GM23248 (cell line): ENCODE measurements around the gene COX7B.

Experiments used
- EZH2 ChIP-seq: fragments of 200-600 bp; sonication (generic); IDR thresholded peaks from 2 replicates; pipeline ENCODE4 v1.6.1; 2018; ENCODE audit warnings: antibody characterized with exemption, mild to moderate bottlenecking; ENCODE audit not compliant: insufficient read depth, poor library complexity, severe bottlenecking
- EZH2phosphoT487 ChIP-seq: fragments of 200-600 bp; sonication (generic); IDR thresholded peaks from 2 replicates; pipeline ENCODE4 v1.6.1; 2018; ENCODE audit warnings: antibody characterized with exemption, moderate library complexity, mild to moderate bottlenecking, low read depth; ENCODE audit not compliant: insufficient read depth

- TF ChIP-seq EZH2phosphoT487 (no peak), EZH2 (no peak)
Observed at GRCh38 chrX:77935886-77936285, 36.6 kb downstream of the COX7B start.
